Body of pancreas (tissue), 4 donors: ENCODE results near the gene UAP1L1. TPM values are rescaled to one million over a fixed set of nuclear protein-coding genes. Genes with fewer than 3 reads are reported as not detected.

Source experiments
- ATAC-seq: fragments of 150-250 bp; one replicate; pipeline ENCODE4 v1.9.1; 2016
- DNase-seq, 4 donors: peaks; one replicate each; pipeline ENCODE4 v3.0.0-alpha.2; 2019
- H3K27ac ChIP-seq, 4 donors: fragments of 200-600 bp; sonication (generic); 1 replicate in 3 of 4; 2 replicates in 1 of 4; pipeline versions ENCODE4 v1.5.1 to v1.6.1; 2016 to 2019; ENCODE audit warnings: mild to moderate bottlenecking in 1 of 4, mixed read lengths in 1 of 4, moderate library complexity in 1 of 4
- H3K27me3 ChIP-seq, 2 donors: fragments of 200-600 bp; sonication (generic); one replicate each; pipeline ENCODE4 v1.6.0; 2016; ENCODE audit warnings: mild to moderate bottlenecking in 1 of 2
- H3K36me3 ChIP-seq, 2 donors: fragments of 200-600 bp; sonication (generic); replicated peaks in 1 of 2; 2 replicates each; pipeline ENCODE4 v1.5.1; 2016; ENCODE audit warnings: low read depth in 2 of 2; ENCODE audit not compliant: insufficient read depth in 1 of 2
- H3K4me1 ChIP-seq: fragments of 200-600 bp; sonication (generic); one replicate; pipeline ENCODE4 v1.6.0; 2016
- H3K4me3 ChIP-seq, 2 donors: fragments of 200-600 bp; sonication (generic); 1 replicate in 1 of 2; 2 replicates in 1 of 2; pipeline ENCODE4 v1.5.1; 2016 to 2019
- H3K9me3 ChIP-seq, 3 donors: fragments of 200-600 bp; sonication (generic); 1 replicate in 2 of 3; 2 replicates in 1 of 3; pipeline ENCODE4 v1.5.1; 2016
- CTCF ChIP-seq, 7 experiments: fragments of 450-650 bp in 4 of 7; fragments of 200-600 bp in 3 of 7; sonication (generic) in 3 of 7; IDR thresholded peaks; one replicate each; pipeline ENCODE4 v1.5.1; 2016 to 2019; ENCODE audit warnings: antibody characterized with exemption in 7 of 7
- POLR2A ChIP-seq, 3 donors: fragments of 450-650 bp; IDR thresholded peaks; one replicate each; pipeline ENCODE4 v1.6.1; 2016; ENCODE audit warnings: antibody characterized with exemption in 3 of 3, mild to moderate bottlenecking in 2 of 3
- WGBS, 2 donors: methylation state at CpG; one replicate each; pipeline ENCODE4 v1.1.5; 2017; 5-methylcytosine and 5-hydroxymethylcytosine counted together
- intact Hi-C: fragments of 100-400 bp; cut with DNase I; formaldehyde crosslinking; loops from one replicate; pipeline ENCODE4 v1.15.1; 2023
- total RNA-seq, 2 donors: library from RNA; depleted of rRNA; stranded (reverse); fragments of >200 nt; gene quantifications; one replicate each; pipeline ENCODE4 v1.1.0, GENCODE V29; 2016

UAP1L1 gene
- total RNA-seq, 2 donors from 2014 or later: 7.8 to 8.2 TPM

- Histone ChIP-seq H3K27ac (no peak overlapping the region), H3K36me3 (no peaks in the 10 kb centered on the region), H3K27me3 (no peaks in the 10 kb centered on the region), H3K9me3 (no peaks in the 10 kb centered on the region), H3K4me3 (no peak overlapping the region), H3K4me1 (peaks cover 45% of the 10 kb centered on the region)
- TF ChIP-seq POLR2A (IDR thresholded peaks at IDR 0.05) (no peak), CTCF (IDR thresholded peaks at IDR 0.05) (peak; percentile 21 to 83 (median 67))
- intact Hi-C loops: loop anchor here (2.0 kb wide), 1 partner anchor 15 kb away; no protein-coding TSS in a partner anchor
- DNase-seq (peak; percentile 77 to 88 (median 81)), ATAC-seq (peak; percentile 31)
- 35 to 52% methylated on average over 16 to 37 of the region's 38 CpGs for WGBS, 2 donors
These were observed 27.5 kb upstream of the UAP1L1 start for GRCh38 chr9:137049544-137050449.

GRCh38 chr9:137050570-137050969 is 26.7 kb upstream of the UAP1L1 start:
- Histone ChIP-seq H3K4me1 (peaks cover 45% of the 10 kb centered on the region), H3K27me3 (no peaks in the 10 kb centered on the region), H3K4me3 (no peak overlapping the region), H3K27ac (no peak overlapping the region), H3K9me3 (no peaks in the 10 kb centered on the region), H3K36me3 (no peaks in the 10 kb centered on the region)
- no peak for DNase-seq
- intact Hi-C loops: no loop called here
- TF ChIP-seq POLR2A (IDR thresholded peaks at IDR 0.05): no peak
- TF ChIP-seq CTCF (IDR thresholded peaks at IDR 0.05): no peak
- no peak for ATAC-seq
- 79 to 88% methylated on average over 3 to 5 of the region's 5 CpGs for WGBS, 2 donors

- no peak overlapping the region for H3K4me3 ChIP-seq
- intact Hi-C loops: no loop called here
- WGBS, 2 donors: 91% methylated on average over 17 of the region's 17 CpGs; no CpG with 5 or more reads in 1 of the 2 donors
- H3K9me3 ChIP-seq: no peaks in the 10 kb centered on the region
- H3K4me1 ChIP-seq: peaks cover 47% of the 10 kb centered on the region
- no peak for TF ChIP-seq CTCF (IDR thresholded peaks at IDR 0.05)
- DNase-seq: no peak
- H3K36me3 ChIP-seq: no peaks in the 10 kb centered on the region
- no peaks in the 10 kb centered on the region for H3K27me3 ChIP-seq
- H3K27ac ChIP-seq: no peak overlapping the region
- ATAC-seq: no peak
These were observed 26.1 kb upstream of the UAP1L1 start for GRCh38 chr9:137051145-137051724.

- Histone ChIP-seq H3K9me3 (no peaks in the 10 kb centered on the region), H3K27ac (no peak overlapping the region), H3K4me3 (no peak overlapping the region), H3K36me3 (no peaks in the 10 kb centered on the region), H3K4me1 (peaks cover 40% of the 10 kb centered on the region), H3K27me3 (no peaks in the 10 kb centered on the region)
- intact Hi-C loops: no loop called here
- DNase-seq: no peak
- no peak for ATAC-seq
- TF ChIP-seq POLR2A (IDR thresholded peaks at IDR 0.05) (no peak), CTCF (IDR thresholded peaks at IDR 0.05) (no peak)
- 60 to 83% methylated on average over 1 to 7 of the region's 8 CpGs for WGBS, 2 donors
These were observed 25.0 kb upstream of the UAP1L1 start for GRCh38 chr9:137052293-137052692.
